ENCODE data around the gene PKNOX2.

The PKNOX2 gene, protein sequence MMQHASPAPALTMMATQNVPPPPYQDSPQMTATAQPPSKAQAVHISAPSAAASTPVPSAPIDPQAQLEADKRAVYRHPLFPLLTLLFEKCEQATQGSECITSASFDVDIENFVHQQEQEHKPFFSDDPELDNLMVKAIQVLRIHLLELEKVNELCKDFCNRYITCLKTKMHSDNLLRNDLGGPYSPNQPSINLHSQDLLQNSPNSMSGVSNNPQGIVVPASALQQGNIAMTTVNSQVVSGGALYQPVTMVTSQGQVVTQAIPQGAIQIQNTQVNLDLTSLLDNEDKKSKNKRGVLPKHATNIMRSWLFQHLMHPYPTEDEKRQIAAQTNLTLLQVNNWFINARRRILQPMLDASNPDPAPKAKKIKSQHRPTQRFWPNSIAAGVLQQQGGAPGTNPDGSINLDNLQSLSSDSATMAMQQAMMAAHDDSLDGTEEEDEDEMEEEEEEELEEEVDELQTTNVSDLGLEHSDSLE

DNA sequence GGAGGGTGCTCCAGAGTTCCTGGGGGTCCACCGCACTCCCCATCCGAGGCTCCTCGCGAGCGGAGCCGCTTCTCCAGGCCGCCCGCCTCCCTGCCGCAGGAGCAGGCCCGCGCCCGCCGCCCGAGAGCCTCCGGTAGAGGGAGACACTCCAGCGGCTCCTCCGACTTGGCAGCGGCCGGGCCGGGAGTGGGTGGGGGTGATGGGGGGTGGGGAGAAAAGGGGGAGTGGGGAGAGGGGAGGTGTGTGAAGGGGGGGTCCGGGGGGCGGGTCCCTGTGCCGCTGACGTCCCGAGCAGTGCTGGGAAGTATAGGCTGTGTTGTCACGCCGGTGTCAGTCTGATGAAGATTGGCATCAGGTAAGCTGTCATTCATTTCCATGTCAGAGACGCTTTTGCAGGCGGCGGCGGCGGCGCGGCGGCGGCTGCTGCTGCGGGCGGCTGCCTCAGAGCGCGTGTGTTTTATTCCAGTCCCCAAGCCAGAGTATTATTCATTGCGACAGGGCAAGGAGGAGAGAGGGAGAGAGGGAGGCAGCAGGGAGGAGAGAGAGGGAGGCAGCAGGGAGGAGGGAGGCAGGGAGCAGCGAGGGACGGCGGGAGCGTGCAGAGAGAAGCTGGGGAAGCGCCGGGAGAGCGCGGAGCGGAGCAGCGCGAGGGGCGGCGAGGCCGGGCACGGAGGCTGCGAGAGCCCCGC, at the start of gene PKNOX2:
Gene PKNOX2 (plus strand): TSS at position 330 of the 689 bp plus-strand sequence. CDS start 186,555 bp downstream, outside the sequence.
- no peak for DNase-seq (ENCODE audit: low spot score)

DNA sequence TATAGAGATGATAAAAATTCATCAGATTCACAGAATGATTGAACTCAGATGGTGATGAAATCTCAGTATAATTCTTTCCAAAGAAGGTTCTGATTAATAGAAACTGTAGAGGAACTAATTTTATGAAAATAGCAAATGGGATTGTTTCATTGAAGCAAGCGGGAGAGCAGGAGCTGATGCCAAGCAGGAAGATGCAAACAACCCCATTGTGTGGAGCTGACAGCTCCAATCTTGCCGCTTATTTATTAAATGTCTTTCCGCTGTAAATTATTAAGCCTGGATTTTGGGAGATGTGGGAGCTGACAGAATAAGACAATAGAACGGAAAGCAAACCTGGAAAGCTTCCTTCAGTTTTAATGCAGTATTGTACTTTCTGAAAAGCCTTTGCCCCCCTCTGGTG, 47.1 kb upstream of the PKNOX2 start:
- DNase-seq (ENCODE audit: low spot score): no peak

DNA sequence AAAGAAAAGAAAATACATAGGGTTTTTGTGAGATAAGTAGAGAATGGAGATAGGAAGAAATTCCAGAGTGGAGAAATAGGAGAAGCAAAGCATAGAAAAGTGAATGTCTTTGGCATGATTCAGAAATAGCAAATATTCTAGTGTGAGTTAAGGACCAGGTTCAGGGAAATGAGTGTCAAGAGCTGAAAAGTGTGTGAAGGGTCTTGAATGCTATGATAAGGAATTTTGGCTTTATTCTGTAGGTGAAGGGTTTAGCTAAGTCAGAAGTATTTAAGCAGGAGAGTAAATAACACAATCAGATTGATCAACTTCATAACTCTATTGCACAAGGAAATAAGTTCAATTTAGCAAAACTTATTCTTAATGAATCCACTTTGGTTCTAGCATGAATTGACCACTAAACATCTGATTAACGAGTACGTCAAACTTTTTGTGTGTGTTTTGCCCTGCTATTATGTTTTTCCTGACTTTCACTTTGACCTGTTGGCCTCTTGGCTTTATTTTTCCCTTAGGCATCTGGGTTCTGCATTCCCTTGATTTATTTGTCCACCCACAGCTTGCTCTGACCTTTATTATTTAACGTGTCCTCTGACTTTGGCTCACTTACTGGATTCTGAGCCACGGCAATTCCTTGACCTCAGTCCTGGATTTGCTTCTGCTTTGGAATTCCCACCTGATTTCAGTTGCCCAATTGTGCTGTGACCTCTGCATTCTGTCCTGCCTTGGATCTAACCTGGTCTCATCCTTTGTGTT, 41.2 kb upstream of the PKNOX2 start:
- no peak for DNase-seq (ENCODE audit: low spot score)

DNA sequence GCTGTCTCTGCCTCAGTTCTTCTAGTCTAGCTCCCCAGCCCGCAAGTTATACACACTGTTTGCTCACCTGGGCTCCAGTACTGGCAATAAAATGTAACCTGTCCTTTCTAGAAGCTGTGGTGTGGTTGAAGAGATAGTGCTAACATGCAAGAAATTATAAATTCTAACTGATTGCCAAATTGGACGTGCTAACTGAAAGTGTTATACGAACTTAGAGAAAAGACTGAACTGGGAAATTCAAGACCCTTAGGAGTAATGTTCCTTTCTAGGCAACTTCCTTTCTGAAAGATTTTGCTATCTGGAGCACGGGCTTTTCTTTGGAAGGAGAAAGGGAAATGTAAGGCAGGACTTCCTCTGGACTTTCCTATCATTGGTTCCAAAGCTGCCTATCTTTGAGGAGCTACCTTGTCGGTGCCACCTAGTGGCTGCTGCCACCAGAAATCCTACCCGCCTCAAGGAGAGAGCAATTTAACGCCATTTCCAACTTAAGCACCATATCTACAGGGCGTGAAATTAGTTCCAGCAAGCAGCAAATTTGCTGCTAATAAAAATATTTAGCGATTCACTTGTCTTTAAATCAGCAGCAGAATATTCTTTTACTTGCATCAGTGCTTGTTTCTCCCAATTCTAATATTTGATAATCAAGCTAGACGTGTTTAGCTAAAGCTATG, 40.5 kb upstream of the PKNOX2 start:
- DNase-seq (ENCODE audit: low spot score): peak; percentile 28

DNA sequence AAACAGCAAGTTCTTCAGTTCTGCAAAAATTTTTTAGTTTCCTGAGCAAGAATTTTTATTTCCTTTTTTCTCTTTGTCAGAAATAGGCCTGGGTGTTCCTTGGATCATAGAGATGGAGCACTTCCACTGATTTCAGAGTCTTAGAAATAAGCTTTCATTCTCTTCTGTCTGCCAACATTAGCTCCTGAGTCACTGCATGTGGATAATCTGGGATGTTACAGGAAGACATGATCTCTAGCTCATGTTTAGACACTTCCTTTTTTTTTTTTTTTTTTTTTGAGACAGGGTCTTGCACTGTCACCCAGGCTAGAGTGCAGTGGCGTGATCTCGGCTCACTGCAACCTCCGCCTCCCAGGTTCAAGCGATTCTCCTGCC, 39.9 kb upstream of the PKNOX2 start:
- no peak for DNase-seq (ENCODE audit: low spot score)

DNA sequence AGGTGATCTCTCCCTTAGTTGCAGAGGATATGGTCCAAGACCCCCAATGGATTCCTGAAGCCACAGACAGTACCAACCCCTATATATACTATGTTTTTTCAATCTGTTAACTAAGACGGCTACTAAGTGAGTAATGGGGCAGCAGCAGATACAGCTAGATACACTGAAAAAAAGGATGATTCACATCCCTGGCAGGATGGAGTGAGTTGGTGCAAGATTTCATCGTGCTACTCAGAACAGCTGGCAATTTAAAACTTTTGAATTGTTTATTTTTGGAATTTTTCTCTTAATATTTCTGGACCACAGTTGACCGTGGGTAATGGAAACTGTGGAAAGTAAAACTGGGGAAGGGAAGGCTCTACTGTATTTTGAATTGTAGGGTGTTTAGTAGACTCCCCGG, 36.1 kb upstream of the PKNOX2 start:
- no peak for DNase-seq (ENCODE audit: low spot score)

DNA sequence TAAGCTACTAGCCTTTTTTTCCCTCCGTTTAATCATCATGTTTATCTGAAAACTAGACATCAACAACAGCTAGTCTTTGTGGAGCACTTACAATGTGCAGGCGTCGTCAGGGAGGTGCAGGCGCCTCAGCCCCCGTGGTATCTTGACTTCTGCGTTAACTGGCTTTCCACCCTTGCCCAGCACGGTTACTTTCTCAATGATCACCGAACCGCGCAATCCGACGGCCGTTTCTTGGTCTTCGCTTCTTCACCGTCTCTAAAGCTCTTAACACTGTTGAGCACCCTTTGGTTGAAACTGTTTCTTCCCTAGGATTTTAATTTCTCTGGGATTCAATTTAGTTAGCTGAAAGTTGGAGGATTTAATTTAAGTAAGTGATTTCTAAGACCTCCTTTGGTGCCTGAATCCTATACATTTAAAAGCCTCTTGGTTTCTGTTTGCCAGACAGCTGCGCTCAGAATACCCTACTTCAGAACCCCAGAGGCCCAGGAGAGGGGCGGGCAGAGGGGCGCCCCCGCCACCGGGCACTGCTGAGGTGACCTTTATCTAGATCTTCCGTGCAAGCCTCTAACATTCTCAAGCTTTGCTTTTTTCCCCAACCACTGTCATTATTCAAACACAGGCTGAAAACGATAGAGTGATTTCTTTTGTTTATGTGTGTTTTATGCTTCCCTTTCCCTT, 35.1 kb upstream of the PKNOX2 start:
- no peak for DNase-seq (ENCODE audit: low spot score)

DNA sequence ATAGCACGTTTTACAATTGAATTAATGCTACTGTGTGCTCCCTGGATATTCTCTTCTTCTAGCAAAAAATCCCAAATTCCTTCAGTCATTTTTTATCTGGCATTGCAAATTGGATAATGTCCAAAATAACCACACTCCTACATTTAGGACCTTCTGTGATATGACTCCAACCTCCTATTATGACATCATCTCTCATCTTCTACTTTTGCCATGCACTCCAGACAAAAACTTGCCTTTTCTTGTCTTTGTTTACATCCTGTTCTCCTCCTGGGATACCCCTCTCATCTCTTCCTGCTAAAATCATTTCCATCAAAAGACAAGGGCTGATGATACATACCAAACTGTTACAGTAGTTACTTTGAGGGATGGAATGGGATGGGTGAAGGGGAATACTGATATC, 32.5 kb upstream of the PKNOX2 start:
- DNase-seq (ENCODE audit: low spot score): no peak

DNA sequence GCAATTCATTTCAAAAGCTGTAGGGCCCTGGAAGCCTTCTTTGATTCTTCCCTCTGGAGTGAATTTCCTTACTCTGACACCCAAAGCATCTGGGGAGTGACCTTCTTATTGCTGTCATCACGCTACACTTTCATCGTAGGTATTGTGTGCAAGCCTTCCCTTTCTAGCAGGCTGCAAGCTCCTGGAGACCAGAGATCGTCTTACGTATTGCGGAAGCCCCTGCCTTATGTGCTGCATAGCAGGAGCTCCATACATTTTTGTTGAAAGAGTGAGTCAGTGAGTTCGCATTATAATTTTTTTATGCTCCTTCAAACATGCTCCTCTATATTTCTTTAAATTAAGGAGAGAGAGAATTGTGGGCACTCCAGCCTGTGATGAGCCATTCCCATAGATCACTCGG, 32.0 kb upstream of the PKNOX2 start:
- no peak for DNase-seq (ENCODE audit: low spot score)

DNA sequence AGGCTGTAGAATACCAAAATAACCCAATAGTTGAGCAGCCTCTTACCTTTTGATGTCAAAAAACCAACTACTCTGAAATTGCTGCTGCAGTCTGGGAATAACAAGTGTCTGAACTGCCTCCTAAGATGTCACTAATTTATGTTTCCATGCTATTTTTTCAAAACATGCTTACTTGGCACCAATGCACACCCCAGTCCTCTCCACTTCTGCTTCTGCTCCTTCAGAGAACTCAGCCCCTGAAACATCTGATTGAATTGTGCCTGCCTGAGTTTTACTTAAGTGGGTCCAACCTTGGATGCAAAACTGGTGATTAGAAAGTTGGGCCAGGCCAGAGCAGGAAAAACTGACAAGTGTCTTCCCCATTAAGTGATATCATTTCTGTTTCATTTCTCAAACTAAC, 28.6 kb upstream of the PKNOX2 start:
- DNase-seq (ENCODE audit: low spot score): no peak

DNA sequence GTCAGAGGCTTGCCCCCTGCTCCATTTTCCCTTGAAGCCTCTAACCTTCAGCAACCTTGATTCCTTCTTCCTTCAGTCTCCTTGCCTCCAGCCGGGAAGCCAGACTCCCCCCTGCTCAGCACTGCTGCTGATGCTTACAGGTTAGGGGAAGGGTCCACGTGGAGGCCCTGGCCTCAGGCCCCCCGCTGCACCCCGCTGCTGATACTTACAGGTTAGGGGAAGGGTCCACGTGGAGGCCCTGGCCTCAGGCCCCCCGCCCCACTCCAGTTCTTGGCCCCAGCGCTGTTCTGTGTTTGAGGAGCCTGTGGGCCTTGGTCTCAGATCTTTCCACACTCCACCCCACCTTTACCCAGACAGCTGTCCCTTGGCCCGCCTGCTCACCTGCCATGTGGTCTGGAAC, 25.6 kb upstream of the PKNOX2 start:
- no peak for DNase-seq (ENCODE audit: low spot score)

DNA sequence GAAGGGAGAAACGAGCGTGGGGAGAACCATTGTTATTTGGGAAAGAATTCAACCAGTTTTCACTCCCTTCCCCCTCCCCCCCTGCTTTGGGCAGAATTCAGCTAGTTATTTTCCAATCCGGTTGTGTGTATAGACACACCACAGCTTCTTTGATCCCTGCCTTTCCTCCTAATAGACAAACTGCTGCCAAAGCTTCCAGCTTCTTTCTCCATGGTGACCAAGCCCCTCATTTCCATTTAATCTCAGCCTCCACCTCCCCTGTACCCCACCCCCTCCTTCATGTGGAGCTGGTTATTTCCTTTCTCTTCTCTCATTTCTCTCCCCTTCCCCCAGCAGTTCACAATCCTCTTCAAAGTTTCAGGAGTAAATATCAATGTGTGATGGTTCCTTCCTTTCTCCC, 24.8 kb upstream of the PKNOX2 start:
- DNase-seq (ENCODE audit: low spot score): no peak

DNA sequence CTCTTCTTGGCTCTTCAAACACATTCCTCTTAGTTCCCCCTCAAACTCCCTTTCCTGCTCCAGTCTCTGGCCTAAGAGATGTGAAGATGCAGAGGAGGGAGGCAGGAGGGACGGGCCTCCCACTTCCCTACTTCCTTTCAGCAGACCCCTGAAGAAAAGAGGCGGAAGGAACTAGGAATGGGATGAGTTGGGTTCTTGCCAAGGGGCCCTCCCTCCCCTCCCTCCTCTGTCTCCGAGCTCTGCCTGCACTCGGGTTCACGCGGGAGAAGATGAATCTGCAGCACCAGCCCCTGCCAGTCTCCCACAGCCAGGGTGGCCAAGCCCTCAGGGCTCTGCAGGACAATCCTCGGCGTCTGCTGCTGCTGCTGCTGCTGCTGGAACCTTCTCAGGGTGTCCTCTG, 24.3 kb upstream of the PKNOX2 start:
- DNase-seq (ENCODE audit: low spot score): no peak

DNA sequence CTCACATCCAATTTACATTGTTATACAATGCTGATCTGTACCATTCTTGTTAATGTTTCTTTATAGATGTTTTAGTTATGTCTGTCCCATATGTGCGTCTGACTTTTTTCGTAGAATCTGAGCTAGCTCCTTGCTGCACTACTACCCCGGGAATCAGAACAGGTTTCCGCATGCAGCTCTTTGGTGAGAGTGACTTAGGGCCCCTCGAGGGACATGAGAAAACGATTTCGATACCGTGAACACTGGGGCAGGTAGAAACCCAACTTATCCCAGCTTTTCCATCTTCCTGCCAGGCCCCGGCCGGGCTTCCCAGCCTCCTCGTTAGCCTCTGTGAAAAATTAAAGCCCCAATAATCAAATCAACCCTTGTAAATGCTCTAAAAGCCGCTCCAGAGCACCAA, 23.4 kb upstream of the PKNOX2 start:
- no peak for DNase-seq (ENCODE audit: low spot score)

DNA sequence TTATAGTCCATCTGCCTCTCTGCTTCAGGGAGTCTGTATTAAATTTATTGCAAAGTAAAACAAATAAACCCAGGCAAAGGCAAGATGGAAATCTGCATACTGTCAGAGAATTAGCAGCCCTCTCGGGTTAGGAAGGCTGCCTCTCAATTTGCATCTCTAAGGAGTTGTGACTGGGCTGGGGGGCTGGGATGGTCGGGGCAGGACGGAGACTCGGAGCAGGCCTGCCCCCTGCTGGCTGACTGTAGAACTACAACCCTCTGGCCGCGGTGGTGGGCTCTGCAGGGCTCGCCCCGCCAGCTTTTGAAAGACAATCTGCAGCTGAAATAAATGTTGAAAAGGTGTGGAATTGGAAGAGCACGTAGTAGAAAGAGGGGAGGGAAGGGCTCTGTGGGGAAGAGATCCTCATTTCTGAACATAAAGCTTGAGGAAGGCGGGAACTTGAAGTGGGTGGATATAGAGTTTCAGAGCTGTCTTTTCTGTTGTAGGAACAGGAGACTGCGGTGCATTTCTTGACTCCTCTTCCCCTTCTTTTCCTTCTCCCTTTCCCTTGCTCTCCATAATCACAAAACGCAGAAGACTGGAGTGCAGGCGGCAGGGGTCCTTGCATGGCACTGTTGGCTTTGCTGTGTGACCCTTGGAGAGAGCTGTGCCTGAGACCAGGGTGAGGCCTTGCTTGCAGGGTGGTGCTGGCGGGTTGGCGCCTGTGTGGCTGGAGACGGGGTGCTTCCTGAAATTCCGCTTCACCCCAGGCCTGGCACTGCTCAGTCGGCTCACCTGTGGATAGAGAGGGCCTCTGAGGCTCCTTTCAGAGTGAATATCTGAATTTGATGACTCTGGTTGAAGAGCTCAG, 22.6 kb upstream of the PKNOX2 start:
- DNase-seq (ENCODE audit: low spot score): peak; percentile 35

DNA sequence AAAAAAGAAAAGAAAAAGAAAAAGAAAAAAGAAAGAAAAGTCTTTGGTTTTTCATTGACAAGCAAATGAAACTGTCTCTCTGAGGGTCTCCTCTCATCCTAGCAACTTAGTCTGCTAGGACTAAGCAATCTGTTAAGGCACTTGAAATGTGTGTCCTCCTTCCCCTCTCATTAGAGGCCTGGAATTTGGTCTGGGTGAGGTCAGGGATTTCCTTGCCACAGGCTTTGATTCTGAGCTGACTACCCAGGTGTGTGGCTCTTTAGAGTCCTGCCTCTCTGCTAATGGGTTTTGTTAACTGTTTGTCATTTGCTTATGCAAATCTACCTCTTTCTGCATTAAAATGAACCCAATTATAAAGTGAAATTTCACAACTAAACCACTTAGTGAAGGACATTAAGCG, 18.3 kb upstream of the PKNOX2 start:
- DNase-seq (ENCODE audit: low spot score): no peak

DNA sequence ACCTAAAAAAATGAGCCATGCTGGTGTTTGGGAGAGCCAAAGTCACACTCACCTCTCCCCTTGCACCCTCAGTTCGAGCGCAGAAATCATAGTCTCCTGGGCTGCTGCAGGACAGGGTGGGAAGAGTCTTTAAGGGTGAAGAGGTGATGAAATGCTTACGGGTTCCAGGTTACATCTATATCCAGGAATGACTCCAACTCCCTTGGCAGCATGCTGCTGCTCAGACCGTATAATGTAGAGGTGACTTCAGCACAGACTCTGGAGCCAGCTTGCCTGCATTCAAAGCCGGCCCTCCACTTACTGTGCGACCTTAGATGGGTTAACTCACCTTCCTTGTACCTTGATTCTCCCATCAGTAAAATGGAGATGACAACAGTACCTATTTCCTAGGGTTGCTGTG, 17.3 kb upstream of the PKNOX2 start:
- no peak for DNase-seq (ENCODE audit: low spot score)

DNA sequence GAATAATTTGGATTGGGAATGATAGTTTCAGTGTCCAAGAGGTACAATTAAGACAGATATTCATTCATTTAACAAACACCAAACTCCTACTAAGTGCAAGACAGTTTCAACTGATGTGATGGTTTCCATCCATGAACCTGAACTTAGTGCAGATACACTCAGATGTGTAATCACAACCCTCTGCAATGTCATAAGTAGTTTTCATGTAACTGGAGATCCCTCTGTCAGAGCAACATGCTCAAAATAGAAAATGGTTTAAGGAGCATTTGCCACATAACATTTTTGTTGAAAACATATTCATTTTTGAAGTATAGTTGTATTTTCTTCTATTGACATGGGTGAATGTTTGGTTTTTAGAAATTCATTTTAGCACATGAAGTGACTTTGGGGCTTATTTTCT, 16.5 kb upstream of the PKNOX2 start:
- DNase-seq (ENCODE audit: low spot score): no peak

DNA sequence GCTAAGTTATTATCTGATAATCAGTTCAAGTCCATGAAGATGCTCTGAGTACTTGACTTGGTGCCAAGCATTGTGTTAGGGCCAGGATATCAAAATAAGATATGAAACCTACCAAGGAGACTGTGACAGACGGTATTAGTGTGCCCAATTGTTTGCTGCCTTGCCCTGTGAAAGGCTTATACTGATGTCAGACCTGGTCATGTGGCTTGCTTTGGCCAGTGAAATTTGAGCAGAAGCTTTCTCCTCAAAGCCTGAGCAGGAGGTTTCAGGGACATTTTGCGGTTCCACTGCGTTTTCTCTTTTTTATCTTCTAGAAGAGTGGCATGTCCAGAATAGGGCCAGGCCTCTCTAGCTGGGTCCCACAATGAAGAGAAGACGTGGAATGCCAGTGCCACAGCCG, 15.8 kb upstream of the PKNOX2 start:
- DNase-seq (ENCODE audit: low spot score): no peak

DNA sequence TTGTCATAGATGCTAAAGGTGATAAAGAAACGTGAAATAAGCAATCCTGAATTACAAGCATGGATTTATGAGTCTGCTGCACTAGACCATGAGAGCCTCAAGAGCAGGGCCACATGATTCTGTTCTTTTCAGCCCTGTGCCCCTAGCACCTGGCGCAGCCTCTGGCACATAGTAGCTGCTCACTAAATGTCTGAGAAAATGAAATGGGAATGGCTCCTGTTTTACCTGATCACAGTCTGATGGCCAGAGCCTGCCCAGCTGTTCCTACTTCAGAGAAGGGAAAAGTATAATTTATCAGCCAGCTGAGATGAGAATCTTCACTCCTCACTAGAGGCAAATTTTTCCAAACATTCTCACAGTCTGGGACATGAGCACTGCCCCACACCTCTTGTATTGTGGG, 10.7 kb upstream of the PKNOX2 start:
- DNase-seq (ENCODE audit: low spot score): no peak

All from hematopoietic multipotent progenitor cell treated with erythropoietin and hydrocortisone succinate and interleukin-3 and kit ligand, for 15 days (in vitro differentiated cells).